Frontal cortex (tissue), 4 donors: ENCODE measurements around the gene WDR26. TPM values are rescaled to one million over a fixed set of nuclear protein-coding genes. Genes with fewer than 3 reads are reported as not detected.

Experiments
- DNase-seq, 2 donors: peaks; one replicate each; pipeline ENCODE4 v3.0.0; 2012; ENCODE audit warnings: low spot score in 2 of 2
- FAIRE-seq: peaks from 2 replicates; lab custom pipeline; 2012; peaks lifted over from hg19 to GRCh38; lab: Jason Lieb, UNC
- total RNA-seq: library from RNA; depleted of rRNA; stranded (reverse); fragments of >200 nt; gene quantifications from one replicate; pipeline ENCODE4 v1.2.3, GENCODE V29; 2014
- donor health status: control.
- donor health status: control.
- donor health status: control.

The WDR26 gene
- total RNA-seq, 1 donor from 2014 or later: 58.7 TPM

GRCh38 chr1:224402472-224403036 is 32.0 kb downstream of the WDR26 start:
- FAIRE-seq: peak; percentile 42
- DNase-seq: no peak

DNA sequence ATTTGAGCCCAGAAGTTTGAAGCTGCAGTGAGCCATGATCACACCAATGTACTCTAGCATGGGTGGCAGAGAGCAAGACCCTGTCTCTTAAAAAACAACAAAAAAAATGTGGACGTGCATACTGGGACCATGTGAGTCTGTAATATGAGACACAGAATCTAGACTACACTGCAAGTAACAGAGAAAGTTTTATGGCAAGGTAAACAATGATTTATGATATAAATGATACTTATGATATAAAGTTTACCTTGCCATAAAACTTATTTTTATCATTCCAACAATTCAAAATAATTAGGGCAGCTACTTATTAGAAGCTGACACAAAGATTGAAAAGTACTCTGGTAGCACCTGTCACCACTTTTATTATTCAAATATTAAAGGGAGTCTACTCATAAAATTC is 34.7 kb downstream of the WDR26 start:
- DNase-seq (no peak), FAIRE-seq (no peak)

- no peak for DNase-seq
- FAIRE-seq: no peak
Observed at GRCh38 chr1:224393294-224393693, 41.3 kb downstream of the WDR26 start.

GRCh38 chr1:224392411-224393249 is 42.0 kb downstream of the WDR26 start:
- DNase-seq (no peak), FAIRE-seq (no peak)

GRCh38 chr1:224390517-224390916 is 44.1 kb downstream of the WDR26 start:
- no peak for DNase-seq
- FAIRE-seq: no peak

DNA sequence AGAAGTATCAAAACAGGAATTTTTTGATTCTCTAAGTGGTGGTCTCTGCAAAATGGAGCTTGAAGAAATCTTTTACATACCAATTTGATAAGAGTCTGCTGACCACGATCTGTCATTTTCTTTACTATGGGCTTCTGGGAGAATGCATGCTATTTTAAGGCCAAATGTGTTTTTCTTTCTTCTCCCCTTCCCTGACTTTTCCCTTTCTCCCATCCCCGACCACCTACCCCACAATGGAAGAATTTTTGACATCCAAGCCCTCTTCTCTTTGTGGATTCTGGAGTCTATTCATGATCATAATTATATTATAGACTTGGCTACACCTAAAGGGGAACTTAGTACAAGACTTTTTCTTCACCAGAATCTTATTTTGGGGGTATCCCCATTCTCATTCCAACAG is 46.7 kb downstream of the WDR26 start:
- no peak for DNase-seq
- FAIRE-seq: no peak

GRCh38 chr1:224387302-224387912 is 47.2 kb downstream of the WDR26 start:
- DNase-seq: no peak
- FAIRE-seq: no peak

DNA sequence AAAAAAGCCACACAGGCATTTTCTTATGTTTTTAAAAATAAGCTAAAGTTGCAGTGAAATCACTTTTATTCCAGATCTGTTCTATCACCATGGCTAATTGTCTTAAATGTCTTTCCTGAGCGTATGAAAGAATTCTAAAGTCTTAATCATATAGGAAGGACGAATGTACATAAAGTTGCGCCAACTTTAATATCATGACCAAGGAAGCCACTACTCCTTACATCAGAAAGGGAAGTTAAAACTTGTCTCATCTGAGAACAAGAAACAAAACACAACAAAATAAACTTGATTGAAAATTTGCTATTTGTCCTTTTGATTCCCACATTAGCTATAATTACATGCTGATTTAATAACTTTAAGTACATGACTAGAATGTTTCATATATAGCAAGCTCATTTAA is 51.4 kb downstream of the WDR26 start:
- DNase-seq (no peak), FAIRE-seq (no peak)

DNA sequence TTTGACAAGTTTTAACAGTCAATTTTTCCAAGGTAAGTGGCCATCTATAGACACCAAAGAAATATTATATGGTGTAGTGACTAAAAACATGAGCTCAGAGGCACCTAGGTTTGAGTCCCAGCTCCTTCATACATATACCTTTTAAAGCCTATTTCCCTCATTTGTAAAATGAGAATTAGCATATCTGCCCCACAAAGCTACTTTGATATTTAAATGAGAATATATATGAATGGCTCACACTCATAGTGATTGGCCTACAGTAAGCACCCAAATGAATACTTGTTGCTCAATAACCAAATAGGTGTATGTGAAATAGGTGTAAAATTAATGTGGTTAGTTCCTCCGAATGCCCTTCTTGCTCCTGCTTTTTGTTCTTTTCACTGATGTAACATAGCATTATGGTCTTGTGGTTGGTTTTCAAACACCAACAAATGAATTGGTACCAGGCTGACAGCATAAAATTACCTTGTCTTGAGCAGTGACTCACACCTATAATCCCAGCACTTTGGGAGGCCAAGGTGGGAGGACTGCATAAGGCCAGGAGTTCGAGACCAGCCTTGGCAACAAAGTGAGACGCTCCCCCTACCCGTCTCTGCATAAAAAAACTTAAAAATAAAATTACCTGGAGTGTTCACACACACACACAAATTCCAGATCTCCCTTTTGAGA is 52.6 kb downstream of the WDR26 start:
- DNase-seq (no peak), FAIRE-seq (no peak)

GRCh38 chr1:224380003-224380402 is 54.6 kb downstream of the WDR26 start:
- FAIRE-seq: no peak

GRCh38 chr1:224378855-224379631 is 55.6 kb downstream of the WDR26 start:
- no peak for FAIRE-seq
- no peak for DNase-seq

More at GRCh38 chr1:224380003-224380402, 54.6 kb downstream of the WDR26 start:
- DNase-seq: no peak

- DNase-seq (no peak), FAIRE-seq (no peak)
Observed at GRCh38 chr1:224377676-224378006, 57.0 kb downstream of the WDR26 start.

GRCh38 chr1:224375059-224375458 is 59.5 kb downstream of the WDR26 start:
- FAIRE-seq (no peak), DNase-seq (no peak)

GRCh38 chr1:224373008-224373590 is 61.5 kb downstream of the WDR26 start:
- FAIRE-seq (no peak), DNase-seq (no peak)

- FAIRE-seq (no peak), DNase-seq (no peak)
Observed at GRCh38 chr1:224368409-224368808, 66.2 kb downstream of the WDR26 start.

GRCh38 chr1:224359207-224359606 is 75.4 kb downstream of the WDR26 start:
- no peak for FAIRE-seq
- DNase-seq: no peak

GRCh38 chr1:224358237-224358636 is 76.4 kb downstream of the WDR26 start:
- DNase-seq: no peak
- no peak for FAIRE-seq

DNA sequence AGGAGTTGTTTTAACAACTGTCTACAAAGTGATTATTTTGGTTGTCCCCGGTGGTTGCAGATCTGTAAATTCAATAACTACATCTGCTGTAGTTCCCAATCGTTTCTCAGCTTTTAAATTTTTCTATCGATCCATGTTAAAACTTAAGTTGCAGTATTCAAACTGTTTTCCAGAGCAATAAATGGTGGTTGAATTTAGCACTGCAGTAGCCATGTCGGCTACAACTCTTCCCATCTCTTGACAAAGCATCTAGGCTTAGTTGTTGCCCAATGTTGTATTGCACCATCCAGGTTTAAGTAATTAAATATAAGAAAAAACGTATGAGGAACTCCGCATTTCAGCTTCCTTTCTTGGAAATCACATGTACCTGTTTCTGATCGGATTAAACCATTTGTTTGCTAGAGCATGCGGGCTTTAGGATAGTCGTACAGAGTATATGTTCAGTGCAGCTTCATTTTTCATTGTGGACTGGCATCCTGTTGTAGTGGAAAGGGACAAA is 76.9 kb downstream of the WDR26 start:
- peak in 1 of 2 donors; percentile 38 for DNase-seq
- FAIRE-seq: no peak
